ENCODE data around the gene UPB1. TPM values are rescaled to one million over a fixed set of nuclear protein-coding genes. Genes with fewer than 3 reads are reported as not detected.

Gene UPB1
- total and polyA plus RNA-seq, 2 experiments from 2014 or later = 0.13 TPM; not detected in 1

- Histone ChIP-seq H3K79me2 (replicated peaks; ENCODE audit: insufficient read depth) (no peaks in the 10 kb centered on the region), H2AFZ (no peak overlapping the region), H3K27me3 (ENCODE audit: insufficient read depth) (no peaks in the 10 kb centered on the region), H3K27ac (ENCODE audit: low read depth) (no peak overlapping the region), H3F3A (replicated peaks; ENCODE audit: low read depth) (no peaks in the 10 kb centered on the region; the same call in 1 of the 2 replicates), H3K4me2 (no peak overlapping the region), H3K36me3 (ENCODE audit: insufficient read depth) (no peaks in the 10 kb centered on the region), H4K20me1 (replicated peaks; ENCODE audit: insufficient read depth) (no peaks in the 10 kb centered on the region), H3K4me3 (no peak overlapping the region), H3K9me2 (ENCODE audit: insufficient read depth) (0 out of 2 replicates have a peak, but pooled peaks cover 6% of the 10 kb centered on the region), H3K4me1 (ENCODE audit: insufficient read depth) (peaks cover 13% of the 10 kb centered on the region)
- Mint-ChIP-seq H3K27me3 (ENCODE audit: insufficient read depth, low read depth, poor library complexity) (peaks cover 4% of the 10 kb centered on the region), H3K36me3 (ENCODE audit: low read depth) (no peaks in the 10 kb centered on the region), H3K4me3 (no peak overlapping the region), H3K27ac (no peak overlapping the region), H3K4me1 (peaks cover 28% of the 10 kb centered on the region), H3K9me3 (no peaks in the 10 kb centered on the region)
- TF ChIP-seq POLR2AphosphoS5 (IDR thresholded peaks at IDR 0.05; ENCODE audit: low read depth) (no peak), NANOG (IDR thresholded peaks at IDR 0.05; ENCODE audit: borderline replicate concordance) (no peak), EZH2phosphoT487 (IDR thresholded peaks at IDR 0.05; ENCODE audit: unreplicated experiment) (no peak), ZNF114 (CRISPR knock-in tag; IDR thresholded peaks at IDR 0.05) (no peak), ZNF462 (CRISPR knock-in tag; IDR thresholded peaks at IDR 0.05) (no peak), CREB1 (CRISPR knock-in tag; IDR thresholded peaks at IDR 0.05; ENCODE audit: low read depth) (no peak), JUNB (IDR thresholded peaks at IDR 0.05; ENCODE audit: unreplicated experiment) (no peak), ETS1 (IDR thresholded peaks at IDR 0.05) (no peak), EZH2 (IDR thresholded peaks at IDR 0.05; ENCODE audit: low read depth, unreplicated experiment) (no peak), ZNF331 (CRISPR knock-in tag; IDR thresholded peaks at IDR 0.05; ENCODE audit: low read depth) (no peak), STAT1 (IDR thresholded peaks at IDR 0.05; ENCODE audit: unreplicated experiment) (no peak)
- TF ChIP-seq, protein P1, sequence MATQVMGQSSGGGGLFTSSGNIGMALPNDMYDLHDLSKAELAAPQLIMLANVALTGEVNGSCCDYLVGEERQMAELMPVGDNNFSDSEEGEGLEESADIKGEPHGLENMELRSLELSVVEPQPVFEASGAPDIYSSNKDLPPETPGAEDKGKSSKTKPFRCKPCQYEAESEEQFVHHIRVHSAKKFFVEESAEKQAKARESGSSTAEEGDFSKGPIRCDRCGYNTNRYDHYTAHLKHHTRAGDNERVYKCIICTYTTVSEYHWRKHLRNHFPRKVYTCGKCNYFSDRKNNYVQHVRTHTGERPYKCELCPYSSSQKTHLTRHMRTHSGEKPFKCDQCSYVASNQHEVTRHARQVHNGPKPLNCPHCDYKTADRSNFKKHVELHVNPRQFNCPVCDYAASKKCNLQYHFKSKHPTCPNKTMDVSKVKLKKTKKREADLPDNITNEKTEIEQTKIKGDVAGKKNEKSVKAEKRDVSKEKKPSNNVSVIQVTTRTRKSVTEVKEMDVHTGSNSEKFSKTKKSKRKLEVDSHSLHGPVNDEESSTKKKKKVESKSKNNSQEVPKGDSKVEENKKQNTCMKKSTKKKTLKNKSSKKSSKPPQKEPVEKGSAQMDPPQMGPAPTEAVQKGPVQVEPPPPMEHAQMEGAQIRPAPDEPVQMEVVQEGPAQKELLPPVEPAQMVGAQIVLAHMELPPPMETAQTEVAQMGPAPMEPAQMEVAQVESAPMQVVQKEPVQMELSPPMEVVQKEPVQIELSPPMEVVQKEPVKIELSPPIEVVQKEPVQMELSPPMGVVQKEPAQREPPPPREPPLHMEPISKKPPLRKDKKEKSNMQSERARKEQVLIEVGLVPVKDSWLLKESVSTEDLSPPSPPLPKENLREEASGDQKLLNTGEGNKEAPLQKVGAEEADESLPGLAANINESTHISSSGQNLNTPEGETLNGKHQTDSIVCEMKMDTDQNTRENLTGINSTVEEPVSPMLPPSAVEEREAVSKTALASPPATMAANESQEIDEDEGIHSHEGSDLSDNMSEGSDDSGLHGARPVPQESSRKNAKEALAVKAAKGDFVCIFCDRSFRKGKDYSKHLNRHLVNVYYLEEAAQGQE (IDR thresholded peaks at IDR 0.05; ENCODE audit: unreplicated experiment) = no peak
- TF ChIP-seq, protein P2, sequence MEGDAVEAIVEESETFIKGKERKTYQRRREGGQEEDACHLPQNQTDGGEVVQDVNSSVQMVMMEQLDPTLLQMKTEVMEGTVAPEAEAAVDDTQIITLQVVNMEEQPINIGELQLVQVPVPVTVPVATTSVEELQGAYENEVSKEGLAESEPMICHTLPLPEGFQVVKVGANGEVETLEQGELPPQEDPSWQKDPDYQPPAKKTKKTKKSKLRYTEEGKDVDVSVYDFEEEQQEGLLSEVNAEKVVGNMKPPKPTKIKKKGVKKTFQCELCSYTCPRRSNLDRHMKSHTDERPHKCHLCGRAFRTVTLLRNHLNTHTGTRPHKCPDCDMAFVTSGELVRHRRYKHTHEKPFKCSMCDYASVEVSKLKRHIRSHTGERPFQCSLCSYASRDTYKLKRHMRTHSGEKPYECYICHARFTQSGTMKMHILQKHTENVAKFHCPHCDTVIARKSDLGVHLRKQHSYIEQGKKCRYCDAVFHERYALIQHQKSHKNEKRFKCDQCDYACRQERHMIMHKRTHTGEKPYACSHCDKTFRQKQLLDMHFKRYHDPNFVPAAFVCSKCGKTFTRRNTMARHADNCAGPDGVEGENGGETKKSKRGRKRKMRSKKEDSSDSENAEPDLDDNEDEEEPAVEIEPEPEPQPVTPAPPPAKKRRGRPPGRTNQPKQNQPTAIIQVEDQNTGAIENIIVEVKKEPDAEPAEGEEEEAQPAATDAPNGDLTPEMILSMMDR (conservative IDR thresholded peaks at IDR 0.05; ENCODE audit: low read depth in 2 of 2) = no peak
- DNase-seq (ENCODE audit: low spot score) (no peak), ATAC-seq (no peak)
Observed at GRCh38 chr22:24503843-24504338, 8.8 kb downstream of the UPB1 start.
